Nephron (organoid): ENCODE measurements around the gene CEACAM4.

ENCODE experiments used
- H3K27ac Mint-ChIP-seq, 3 experiments: 2 replicates each; pipeline ENCODE4 v1.8.0; 2020; ENCODE audit warnings: mixed read lengths in 3 of 3, mild to moderate bottlenecking in 2 of 3, moderate library complexity in 1 of 3
- H3K27me3 Mint-ChIP-seq: 2 replicates; pipeline ENCODE4 v1.8.0; 2021; ENCODE audit warnings: low read depth, mild to moderate bottlenecking, moderate library complexity, mixed read lengths
- H3K36me3 Mint-ChIP-seq: 2 replicates; pipeline ENCODE4 v1.8.0; 2020; ENCODE audit warnings: low read depth, mixed read lengths
- H3K4me1 Mint-ChIP-seq: 2 replicates; pipeline ENCODE4 v1.8.0; 2020; ENCODE audit warnings: mixed read lengths
- H3K4me3 Mint-ChIP-seq, 3 experiments: 2 replicates each; pipeline ENCODE4 v1.8.0; 2020; ENCODE audit warnings: mild to moderate bottlenecking in 3 of 3, mixed read lengths in 3 of 3, moderate library complexity in 2 of 3
- H3K9me3 Mint-ChIP-seq: 2 replicates; pipeline ENCODE4 v1.8.0; 2020; ENCODE audit warnings: mixed read lengths
- TF ChIP-seq, protein P1 (sequence below), 3 experiments: fragments of 200-600 bp; sonication (generic); IDR thresholded peaks; one replicate each; pipeline ENCODE4 v1.5.0; 2021; ENCODE audit warnings: antibody characterized with exemption in 3 of 3; ENCODE audit not compliant: unreplicated experiment in 3 of 3

The CEACAM4 gene

DNA sequence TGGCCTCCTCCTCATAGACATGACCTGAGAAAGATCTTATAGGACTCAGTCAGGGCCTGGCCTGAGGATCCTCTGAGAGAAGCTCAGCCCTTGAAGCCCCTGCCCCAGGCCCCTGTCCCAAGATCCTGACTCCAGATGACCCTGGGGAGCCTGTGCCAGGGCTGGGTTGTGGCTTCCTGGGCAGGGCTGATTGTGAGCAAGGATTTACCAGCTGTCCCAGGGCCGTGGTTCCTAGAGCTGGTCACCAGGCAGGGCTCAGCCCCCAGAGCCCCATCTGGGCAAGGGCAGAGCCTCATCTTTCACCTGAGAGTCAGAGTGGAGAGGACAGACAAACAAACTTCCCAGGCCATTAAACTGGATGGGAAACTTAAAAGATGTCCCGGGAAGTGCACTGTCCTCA, 49.0 kb downstream of the CEACAM4 start:
- Mint-ChIP-seq H3K4me1 (no peaks in the 10 kb centered on the region), H3K27ac (no peak overlapping the region), H3K36me3 (no peaks in the 10 kb centered on the region), H3K9me3 (peaks cover 20% of the 10 kb centered on the region), H3K27me3 (peaks cover 16% of the 10 kb centered on the region), H3K4me3 (no peak overlapping the region)
- TF ChIP-seq, protein P1, sequence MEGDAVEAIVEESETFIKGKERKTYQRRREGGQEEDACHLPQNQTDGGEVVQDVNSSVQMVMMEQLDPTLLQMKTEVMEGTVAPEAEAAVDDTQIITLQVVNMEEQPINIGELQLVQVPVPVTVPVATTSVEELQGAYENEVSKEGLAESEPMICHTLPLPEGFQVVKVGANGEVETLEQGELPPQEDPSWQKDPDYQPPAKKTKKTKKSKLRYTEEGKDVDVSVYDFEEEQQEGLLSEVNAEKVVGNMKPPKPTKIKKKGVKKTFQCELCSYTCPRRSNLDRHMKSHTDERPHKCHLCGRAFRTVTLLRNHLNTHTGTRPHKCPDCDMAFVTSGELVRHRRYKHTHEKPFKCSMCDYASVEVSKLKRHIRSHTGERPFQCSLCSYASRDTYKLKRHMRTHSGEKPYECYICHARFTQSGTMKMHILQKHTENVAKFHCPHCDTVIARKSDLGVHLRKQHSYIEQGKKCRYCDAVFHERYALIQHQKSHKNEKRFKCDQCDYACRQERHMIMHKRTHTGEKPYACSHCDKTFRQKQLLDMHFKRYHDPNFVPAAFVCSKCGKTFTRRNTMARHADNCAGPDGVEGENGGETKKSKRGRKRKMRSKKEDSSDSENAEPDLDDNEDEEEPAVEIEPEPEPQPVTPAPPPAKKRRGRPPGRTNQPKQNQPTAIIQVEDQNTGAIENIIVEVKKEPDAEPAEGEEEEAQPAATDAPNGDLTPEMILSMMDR (IDR thresholded peaks at IDR 0.05; ENCODE audit: unreplicated experiment in 3 of 3): no peak

DNA sequence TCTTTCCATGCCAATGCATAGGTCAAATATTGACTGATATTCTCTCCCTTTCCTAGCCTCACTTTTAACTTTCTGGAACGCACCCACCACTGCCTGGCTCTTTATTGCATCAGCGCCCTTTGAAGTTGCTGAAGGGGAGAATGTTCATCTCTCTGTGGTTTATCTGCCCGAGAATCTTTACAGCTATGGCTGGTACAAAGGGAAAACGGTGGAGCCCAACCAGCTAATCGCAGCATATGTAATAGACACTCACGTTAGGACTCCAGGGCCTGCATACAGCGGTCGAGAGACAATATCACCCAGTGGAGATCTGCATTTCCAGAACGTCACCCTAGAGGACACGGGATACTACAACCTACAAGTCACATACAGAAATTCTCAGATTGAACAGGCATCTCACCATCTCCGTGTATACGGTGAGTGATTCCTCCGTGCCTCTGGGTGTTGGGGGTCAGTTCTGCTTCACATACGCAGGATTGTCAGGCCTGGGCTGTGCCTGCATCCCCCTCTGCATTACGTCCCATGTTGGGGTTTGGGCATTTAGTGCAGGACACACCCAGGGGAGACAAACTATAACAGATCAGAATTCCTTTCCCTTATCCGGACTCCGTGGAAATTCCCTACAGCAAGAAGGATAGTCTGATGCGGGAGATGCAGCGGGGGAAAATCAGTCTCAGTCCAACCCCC, 49.6 kb downstream of the CEACAM4 start:
- H3K27ac Mint-ChIP-seq: no peak overlapping the region
- no peaks in the 10 kb centered on the region for H3K36me3 Mint-ChIP-seq

DNA sequence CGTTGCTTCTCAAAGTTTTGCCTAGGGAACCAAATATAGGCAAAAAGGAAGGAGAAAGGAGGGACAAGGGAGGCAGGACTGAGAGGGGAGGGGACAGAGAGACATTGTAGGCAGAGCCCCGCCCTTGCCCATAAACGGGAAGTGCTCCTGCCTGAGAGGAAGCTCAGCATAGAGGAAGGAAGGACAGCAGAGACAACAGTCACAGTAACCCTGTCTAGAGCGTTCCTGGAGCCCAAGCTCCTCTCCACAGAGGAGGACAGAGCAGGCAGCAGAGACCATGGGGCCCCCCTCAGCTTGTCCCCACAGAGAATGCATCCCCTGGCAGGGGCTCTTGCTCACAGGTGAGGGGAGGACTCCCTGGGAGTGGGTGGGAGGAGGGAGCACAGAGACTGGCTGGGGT, 50.9 kb downstream of the CEACAM4 start, which contains the start of gene CEACAM21:
TSS of gene CEACAM21 (plus strand) at position 169 of the 400 bp plus-strand sequence. CDS start at position 278, 109 bp downstream.
- TF ChIP-seq, protein P1 (IDR thresholded peaks at IDR 0.05; ENCODE audit: unreplicated experiment in 3 of 3): no peak
- Mint-ChIP-seq H3K9me3 (peaks cover 5% of the 10 kb centered on the region), H3K36me3 (no peaks in the 10 kb centered on the region), H3K4me3 (no peak within 1 kb of the TSS), H3K27ac (no peak within 1 kb of the TSS), H3K27me3 (peaks cover 22% of the 10 kb centered on the region), H3K4me1 (no peaks in the 10 kb centered on the region)

More for the DNA sequence above, 49.6 kb downstream of the CEACAM4 start:
- H3K4me1 Mint-ChIP-seq: no peaks in the 10 kb centered on the region
- TF ChIP-seq, protein P1 (IDR thresholded peaks at IDR 0.05; ENCODE audit: unreplicated experiment in 3 of 3): no peak
- no peak overlapping the region for H3K4me3 Mint-ChIP-seq
- peaks cover 16% of the 10 kb centered on the region for H3K9me3 Mint-ChIP-seq
- H3K27me3 Mint-ChIP-seq: peaks cover 19% of the 10 kb centered on the region

DNA sequence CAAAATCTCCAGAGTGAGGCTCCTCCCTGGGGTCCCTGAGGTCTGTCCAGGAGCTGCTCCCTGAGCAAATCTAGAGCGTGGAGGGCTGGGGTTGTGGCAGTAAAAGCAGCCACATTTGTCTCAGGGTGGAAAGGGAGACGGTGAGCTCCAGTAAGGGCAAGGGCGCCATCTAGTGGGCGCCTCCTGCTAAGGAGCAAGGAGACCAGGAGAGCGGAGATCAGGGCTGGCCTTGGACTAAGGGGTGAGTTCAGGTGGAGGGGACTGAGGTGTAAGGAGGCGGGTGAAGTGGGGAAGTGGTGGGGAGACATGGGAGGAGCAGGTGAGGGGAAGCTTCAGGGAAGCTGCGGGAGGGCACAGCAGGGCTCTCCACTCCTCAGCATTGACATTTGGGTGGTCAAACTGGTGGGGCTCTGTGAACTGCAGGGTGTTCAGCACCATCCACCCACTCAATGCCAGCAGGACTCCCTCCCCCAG, 56.2 kb downstream of the CEACAM4 start:
- TF ChIP-seq, protein P1 (IDR thresholded peaks at IDR 0.05; ENCODE audit: unreplicated experiment in 3 of 3): peak; percentile 64 to 80 (median 75)
- no peaks in the 10 kb centered on the region for H3K36me3 Mint-ChIP-seq
- H3K27me3 Mint-ChIP-seq: peaks cover 45% of the 10 kb centered on the region
- H3K9me3 Mint-ChIP-seq: peaks cover 3% of the 10 kb centered on the region
- H3K27ac Mint-ChIP-seq: no peak overlapping the region
- H3K4me1 Mint-ChIP-seq: peaks cover 5% of the 10 kb centered on the region
- no peak overlapping the region for H3K4me3 Mint-ChIP-seq

DNA sequence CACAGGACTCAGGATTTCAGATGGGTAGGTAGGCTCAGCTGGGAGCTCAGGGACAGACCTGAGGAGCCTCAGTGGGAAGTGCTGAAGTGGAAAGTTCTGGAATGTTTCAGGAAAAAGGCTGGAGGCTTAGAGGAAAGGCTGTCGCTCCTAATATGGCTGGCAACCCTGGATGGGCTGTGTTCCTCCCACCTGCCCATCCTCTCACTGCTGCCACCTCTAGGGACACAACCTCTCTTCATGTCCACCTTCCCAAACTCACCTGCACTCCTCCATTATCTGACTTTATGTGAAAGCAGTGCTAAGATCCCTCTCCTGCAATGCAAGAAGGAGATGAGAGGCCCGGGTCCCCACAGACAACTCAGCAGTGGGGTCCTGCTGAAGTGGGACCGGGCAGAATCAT, 56.7 kb downstream of the CEACAM4 start:
- TF ChIP-seq, protein P1 (IDR thresholded peaks at IDR 0.05; ENCODE audit: unreplicated experiment in 3 of 3): no peak
- H3K27ac Mint-ChIP-seq: peak overlapping the region in 1 of 3 experiments; percentile 60
- peaks cover 3% of the 10 kb centered on the region for H3K9me3 Mint-ChIP-seq
- peaks cover 46% of the 10 kb centered on the region for H3K27me3 Mint-ChIP-seq
- H3K4me1 Mint-ChIP-seq: peaks cover 5% of the 10 kb centered on the region
- no peaks in the 10 kb centered on the region for H3K36me3 Mint-ChIP-seq
- no peak overlapping the region for H3K4me3 Mint-ChIP-seq
